HFFc6 (cell line): Measurements from ENCODE around the gene LRGUK. TPM values are rescaled to one million over a fixed set of nuclear protein-coding genes. Genes with fewer than 3 reads are reported as not detected.

Experiments used
- DNase-seq: peaks from one replicate; pipeline ENCODE4 v3.0.0-alpha.2; 2018
- H3K27ac Mint-ChIP-seq: 2 replicates; pipeline ENCODE4 v1.8.0; 2020; ENCODE audit warnings: mild to moderate bottlenecking, mixed read lengths
- H3K27me3 Mint-ChIP-seq: 2 replicates; pipeline ENCODE4 v1.8.0; 2021; ENCODE audit warnings: mild to moderate bottlenecking, moderate library complexity, mixed read lengths; ENCODE audit not compliant: insufficient read depth
- H3K36me3 Mint-ChIP-seq: 2 replicates; pipeline ENCODE4 v1.8.0; 2021; ENCODE audit warnings: low read depth, mixed read lengths
- H3K4me1 Mint-ChIP-seq: 2 replicates; pipeline ENCODE4 v1.8.0; 2020; ENCODE audit warnings: low read depth, mixed read lengths
- H3K4me3 Mint-ChIP-seq: 2 replicates; pipeline ENCODE4 v1.8.0; 2020; ENCODE audit warnings: mild to moderate bottlenecking, moderate library complexity, mixed read lengths
- H3K9me3 Mint-ChIP-seq: 2 replicates; pipeline ENCODE4 v1.8.0; 2020; ENCODE audit warnings: mild to moderate bottlenecking, mixed read lengths
- total RNA-seq, 6 experiments: library from RNA; stranded (reverse); fragmentation: NEBNext Ultra II Directional; extraction: Animal tissue kit (Norgen Biotek cat#: 25700); gene quantifications; 2 replicates in 1 of 6; 3 replicates in 5 of 6; pipeline ENCODE4 v1.2.3, GENCODE V29; 2021
- TF ChIP-seq, protein P1 (sequence below): fragments of 200-600 bp; sonication (generic); IDR thresholded peaks from 2 replicates; pipeline ENCODE4 v1.5.0; 2021; ENCODE audit warnings: antibody characterized with exemption, mild to moderate bottlenecking

Gene LRGUK
- total RNA-seq, 6 experiments from 2014 or later: 0.07 to 0.32 (median 0.10) TPM; not detected in 3

DNA sequence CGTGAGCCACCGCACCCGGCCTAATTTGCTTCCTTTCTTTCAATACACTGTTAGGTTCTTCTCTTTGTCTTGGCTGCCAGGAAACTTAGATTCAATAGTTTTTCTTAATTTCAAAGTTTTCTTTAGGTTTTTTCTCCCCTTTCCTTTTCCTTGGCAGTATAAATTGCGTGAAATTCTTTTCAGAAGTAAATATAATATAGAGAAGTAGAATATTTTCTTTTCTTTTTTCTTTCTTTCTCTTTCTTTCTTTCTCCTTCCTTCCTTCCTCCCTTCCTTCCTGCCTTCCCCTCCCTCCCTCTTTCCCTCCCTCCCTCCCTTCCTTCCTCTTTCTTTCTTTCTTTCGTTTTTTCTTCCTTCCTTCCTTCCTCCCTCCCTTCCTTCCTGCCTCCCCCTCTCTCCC is 1.7 kb downstream of the LRGUK start:
- Mint-ChIP-seq H3K27ac (no peak overlapping the region), H3K4me3 (no peak overlapping the region), H3K9me3 (no peaks in the 10 kb centered on the region), H3K4me1 (peaks cover 15% of the 10 kb centered on the region), H3K36me3 (no peaks in the 10 kb centered on the region), H3K27me3 (peaks cover 11% of the 10 kb centered on the region)
- TF ChIP-seq, protein P1, sequence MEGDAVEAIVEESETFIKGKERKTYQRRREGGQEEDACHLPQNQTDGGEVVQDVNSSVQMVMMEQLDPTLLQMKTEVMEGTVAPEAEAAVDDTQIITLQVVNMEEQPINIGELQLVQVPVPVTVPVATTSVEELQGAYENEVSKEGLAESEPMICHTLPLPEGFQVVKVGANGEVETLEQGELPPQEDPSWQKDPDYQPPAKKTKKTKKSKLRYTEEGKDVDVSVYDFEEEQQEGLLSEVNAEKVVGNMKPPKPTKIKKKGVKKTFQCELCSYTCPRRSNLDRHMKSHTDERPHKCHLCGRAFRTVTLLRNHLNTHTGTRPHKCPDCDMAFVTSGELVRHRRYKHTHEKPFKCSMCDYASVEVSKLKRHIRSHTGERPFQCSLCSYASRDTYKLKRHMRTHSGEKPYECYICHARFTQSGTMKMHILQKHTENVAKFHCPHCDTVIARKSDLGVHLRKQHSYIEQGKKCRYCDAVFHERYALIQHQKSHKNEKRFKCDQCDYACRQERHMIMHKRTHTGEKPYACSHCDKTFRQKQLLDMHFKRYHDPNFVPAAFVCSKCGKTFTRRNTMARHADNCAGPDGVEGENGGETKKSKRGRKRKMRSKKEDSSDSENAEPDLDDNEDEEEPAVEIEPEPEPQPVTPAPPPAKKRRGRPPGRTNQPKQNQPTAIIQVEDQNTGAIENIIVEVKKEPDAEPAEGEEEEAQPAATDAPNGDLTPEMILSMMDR: no peak
- no peak for DNase-seq

DNA sequence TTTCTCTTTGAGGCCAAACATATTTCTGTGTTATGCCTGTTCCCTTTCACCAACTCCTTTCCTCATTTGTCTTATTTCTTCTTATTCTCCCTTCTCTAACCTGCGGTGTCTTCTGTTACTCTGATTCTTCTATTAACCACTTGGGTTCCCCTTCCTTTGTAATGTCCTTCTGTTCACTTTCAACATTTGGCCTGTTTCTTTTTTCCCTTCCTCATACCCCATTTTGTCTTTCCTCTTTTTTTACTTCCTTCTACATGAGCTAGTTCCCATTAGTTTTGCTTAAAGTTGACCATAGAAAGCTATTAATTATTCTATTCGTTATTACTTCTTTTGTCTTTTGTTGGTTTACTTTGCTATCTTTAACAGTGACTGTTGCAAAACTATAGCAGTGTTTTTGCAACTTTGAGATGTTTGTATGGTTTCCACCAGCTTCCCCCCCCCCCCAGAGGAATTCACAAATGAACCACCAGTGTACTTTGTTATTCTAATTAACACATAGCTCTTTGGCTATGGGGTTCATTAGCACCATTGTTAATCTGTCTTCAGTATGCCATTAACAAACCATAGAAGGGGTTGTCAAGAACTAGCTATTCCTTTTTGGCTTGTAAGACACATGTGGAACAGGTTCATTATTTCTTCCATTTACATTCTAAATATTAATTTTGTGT is 2.9 kb downstream of the LRGUK start:
- peaks cover 15% of the 10 kb centered on the region for H3K4me1 Mint-ChIP-seq
- TF ChIP-seq, protein P1: no peak
- H3K27me3 Mint-ChIP-seq: peaks cover 14% of the 10 kb centered on the region
- no peaks in the 10 kb centered on the region for H3K9me3 Mint-ChIP-seq
- H3K4me3 Mint-ChIP-seq: no peak overlapping the region
- DNase-seq: no peak
- H3K36me3 Mint-ChIP-seq: no peaks in the 10 kb centered on the region
- H3K27ac Mint-ChIP-seq: no peak overlapping the region

DNA sequence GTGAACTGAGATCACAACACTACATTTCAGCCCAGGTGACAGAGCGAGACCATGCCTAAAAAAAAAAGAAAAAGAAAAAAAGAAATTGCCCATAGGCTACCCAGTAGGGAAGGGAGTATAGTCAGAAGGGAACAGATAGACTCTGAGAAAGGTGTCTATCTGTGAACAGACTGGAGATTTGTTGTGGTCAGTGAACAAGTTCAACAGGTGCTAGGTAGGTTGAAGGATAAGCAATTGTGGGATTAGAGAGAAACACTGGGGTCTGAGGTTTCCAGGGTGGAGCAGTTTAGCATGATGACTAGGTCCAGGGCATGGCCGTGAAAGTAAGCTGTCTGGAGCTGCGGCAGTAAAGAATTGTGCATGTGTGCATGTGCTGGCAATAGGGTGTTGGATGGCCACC is 6.9 kb downstream of the LRGUK start:
- no peak overlapping the region for H3K27ac Mint-ChIP-seq
- TF ChIP-seq, protein P1: no peak

DNA sequence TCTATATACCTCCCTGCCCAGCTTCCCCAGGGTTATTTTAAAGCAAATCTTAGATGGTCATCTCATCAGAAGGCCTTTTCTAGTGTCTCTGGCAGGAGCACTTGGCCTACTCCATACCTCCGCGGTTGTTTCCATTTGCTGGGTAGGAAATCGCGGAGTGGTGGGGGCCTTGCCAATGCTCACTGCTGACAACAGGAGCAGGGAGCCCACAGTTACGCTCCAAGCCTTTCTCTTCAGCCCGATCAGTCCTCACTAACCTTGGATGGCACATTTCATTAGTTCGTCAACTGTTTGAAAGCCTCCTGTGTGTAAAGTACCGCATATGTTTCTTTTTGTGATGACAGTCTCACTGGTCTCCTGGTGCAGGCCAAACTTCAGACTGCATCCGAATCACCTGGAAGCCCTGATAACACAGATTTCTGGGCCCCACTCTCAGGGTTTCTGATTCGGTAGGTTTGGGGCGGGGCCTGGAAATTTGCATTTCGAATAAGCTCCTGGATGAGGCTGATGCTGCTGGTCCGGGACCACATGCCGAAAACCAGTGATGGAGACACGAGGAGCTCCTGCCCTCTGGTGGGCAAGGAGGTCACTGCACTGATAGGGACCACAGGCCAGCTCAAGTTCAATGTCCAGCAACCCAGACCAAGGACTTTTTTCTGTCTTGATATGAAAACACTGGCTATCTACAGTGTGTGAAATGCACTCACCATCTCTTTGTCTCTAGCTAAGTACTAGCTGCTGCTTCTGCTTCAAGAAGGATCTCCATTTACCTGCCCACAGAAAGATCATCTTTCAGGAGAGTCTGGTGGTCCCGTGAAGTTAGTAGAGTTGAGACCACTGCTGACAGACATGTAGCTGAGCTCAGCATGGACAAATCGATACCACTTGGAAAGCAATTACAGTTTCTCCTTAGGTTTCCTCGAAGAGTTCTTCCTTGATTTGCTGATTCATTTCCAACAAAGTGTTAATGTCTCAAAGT is 14.0 kb downstream of the LRGUK start:
- TF ChIP-seq, protein P1: peak; percentile 93
- Mint-ChIP-seq H3K27me3 (peaks cover 2% of the 10 kb centered on the region), H3K4me1 (no peaks in the 10 kb centered on the region), H3K27ac (no peak overlapping the region), H3K4me3 (no peak overlapping the region), H3K36me3 (no peaks in the 10 kb centered on the region), H3K9me3 (no peaks in the 10 kb centered on the region)
- DNase-seq: peak; percentile 40

More for the DNA sequence above, 6.9 kb downstream of the LRGUK start:
- Mint-ChIP-seq H3K4me3 (no peak overlapping the region), H3K9me3 (no peaks in the 10 kb centered on the region), H3K27me3 (peaks cover 23% of the 10 kb centered on the region), H3K36me3 (no peaks in the 10 kb centered on the region), H3K4me1 (no peaks in the 10 kb centered on the region)
- DNase-seq: no peak

DNA sequence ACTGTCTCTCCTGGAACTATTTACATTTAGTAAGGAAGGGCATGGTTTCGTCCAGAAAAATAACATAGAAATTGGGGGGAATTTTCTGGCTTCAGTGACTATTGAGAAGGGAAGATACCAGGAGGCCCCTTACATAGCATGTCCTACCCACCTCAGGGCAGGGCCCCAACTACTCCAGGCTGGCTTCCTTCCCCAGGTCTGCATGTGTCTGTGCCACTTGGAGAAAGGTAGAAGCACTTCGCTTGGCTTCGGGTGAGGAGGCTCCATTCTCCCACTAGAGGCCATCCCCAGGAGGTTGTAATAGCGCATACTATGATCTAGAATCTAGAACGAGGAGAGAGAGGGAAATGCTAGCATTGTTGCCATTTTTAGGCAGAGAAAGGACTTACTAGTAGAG is 14.7 kb downstream of the LRGUK start:
- no peak for DNase-seq
- no peaks in the 10 kb centered on the region for H3K36me3 Mint-ChIP-seq
- H3K27me3 Mint-ChIP-seq: peaks cover 2% of the 10 kb centered on the region
- H3K9me3 Mint-ChIP-seq: no peaks in the 10 kb centered on the region
- no peak overlapping the region for H3K4me3 Mint-ChIP-seq
- H3K27ac Mint-ChIP-seq: no peak overlapping the region
- H3K4me1 Mint-ChIP-seq: no peaks in the 10 kb centered on the region
- TF ChIP-seq, protein P1: no peak
